DLD1 (cell line): ENCODE measurements around the gene FHIT.
"Not testable (repeated sequence)": the region's sequence is repeated elsewhere in the genome, so short reads cannot be mapped to it uniquely, and the experiment has no call there.

Experiments
- in situ Hi-C: cut with HindIII; loops from 2 replicates; pipeline ENCODE4 v1.10.0; 2017; ENCODE audit warnings: low sequenced_read_pairs

The FHIT gene

DNA sequence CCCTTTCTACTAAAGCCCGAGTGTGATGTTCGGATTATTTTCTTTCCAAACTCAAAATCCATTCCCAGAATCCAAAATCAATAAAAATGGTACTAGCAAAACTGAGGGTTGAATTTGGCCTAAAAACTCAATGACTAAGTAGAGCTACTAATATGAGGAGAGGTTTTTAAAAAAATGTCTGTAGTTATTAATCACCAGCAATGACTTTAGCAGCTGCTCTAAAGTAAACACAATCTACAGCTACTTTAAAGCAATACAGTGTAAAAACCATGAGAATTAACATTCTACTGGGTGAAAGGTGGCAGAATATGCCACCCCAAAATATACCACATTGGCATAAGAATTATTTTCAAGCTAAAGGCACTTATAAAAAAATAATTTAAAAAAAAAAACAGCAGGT is 23.5 kb downstream of the FHIT start:
- in situ Hi-C loops = no loop called here

DNA sequence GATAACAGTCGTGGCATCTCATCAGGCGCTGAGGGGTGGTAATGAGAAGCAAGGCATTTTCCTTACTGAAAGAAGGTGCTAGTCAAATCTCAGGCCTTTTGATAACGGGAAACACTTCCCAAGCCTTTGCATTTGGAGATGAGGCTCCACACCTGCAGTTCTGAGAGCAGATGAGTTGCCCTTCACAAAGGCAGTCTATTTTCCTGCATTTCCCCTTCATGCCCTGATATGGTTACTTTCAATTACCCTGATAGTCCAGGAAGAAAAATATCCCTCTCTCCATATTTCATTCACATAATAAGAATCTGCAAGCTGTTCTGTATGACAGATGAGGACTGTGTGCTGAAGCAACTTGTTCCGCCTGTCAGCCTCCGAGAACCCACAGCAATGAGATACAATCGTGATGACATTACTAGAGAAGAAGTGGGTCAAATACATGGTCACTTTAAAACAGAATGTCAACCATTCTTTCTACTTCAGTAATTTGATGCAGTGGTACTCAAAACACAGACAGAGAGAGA is 25.0 kb downstream of the FHIT start:
- in situ Hi-C loops = no loop called here

DNA sequence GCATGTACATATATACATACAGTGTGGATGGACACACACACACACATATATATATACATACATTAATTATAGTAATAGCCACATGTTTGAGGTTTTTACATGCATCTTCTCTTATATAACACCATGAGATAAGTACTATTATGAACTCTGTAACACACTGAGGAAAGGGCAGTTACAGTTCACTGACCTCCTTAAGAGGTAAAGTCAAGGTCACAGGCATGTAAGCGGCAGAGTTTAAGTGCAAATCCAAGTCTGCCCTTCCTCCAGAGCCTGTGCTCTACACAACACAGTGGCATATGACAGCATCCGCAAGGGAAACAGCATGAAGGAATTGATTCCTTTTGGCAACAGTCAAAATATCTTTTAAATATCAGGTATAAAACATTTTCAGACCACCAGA is 26.4 kb downstream of the FHIT start:
- in situ Hi-C loops = no loop called here

DNA sequence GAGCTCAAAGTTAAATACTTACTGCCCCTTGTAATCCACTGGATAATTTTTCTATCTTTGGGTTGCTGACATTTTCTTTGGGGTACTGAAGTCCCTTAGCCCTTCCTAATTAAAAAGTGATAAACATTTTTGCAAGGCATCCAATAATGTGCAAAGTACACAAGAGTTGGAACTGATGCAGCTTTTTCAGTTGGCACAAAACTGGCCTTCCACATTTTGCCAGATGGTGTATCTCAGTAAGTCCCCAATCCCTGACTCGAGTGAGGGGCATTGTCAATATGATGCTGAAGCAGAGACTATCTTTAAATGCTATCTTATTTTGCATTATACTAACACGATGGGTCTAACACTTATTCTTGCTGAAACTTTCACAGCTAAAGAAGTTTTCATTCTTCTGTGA is 27.8 kb downstream of the FHIT start:
- in situ Hi-C loops = no loop called here

DNA sequence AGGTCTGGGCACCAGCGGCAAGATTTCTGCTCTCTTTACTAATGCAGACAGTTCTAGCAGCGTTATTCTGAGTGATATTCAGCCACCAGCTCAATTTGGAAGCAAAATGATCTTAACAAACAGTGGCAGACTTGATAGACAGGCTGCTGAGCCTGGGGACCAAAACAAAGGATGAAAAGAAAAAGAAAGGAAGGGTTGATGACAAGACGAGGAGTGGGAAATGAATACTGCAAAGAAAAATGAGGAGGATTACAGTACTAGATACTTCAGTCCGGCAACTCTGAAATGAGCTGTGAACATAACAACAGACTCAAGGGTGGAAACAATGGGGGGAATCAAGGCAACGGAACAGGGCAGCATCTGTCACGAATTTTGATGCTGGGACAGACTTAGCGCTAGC is 28.8 kb downstream of the FHIT start:
- in situ Hi-C loops = no loop called here

DNA sequence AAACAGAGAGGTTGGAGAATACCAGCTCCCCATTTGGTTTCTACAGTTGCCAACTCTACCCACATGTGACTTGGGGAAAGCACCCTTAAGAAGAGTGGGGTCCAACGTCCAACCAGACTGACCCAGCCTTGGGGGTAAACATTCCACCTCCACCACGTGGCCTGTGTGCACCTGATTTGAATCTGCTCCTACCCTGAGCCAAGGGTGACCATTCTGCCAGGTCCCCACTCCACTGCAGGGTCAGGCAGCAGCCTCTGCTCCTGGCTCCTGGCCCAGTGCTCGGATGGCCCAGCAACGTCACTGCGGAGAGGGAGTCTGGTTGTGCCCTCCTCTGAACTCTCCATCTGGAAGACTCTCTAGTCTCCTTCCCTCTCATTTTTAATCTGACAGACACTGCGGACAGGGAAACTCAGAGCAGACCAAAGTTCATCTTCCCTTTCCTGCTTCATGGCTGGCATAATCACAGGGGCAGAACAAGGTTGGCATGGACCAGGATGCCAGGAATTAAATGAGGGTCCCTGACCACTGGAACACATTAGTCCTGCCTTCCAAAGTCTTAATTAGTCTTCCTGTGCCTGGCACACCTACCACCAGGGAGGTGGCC is 29.4 kb downstream of the FHIT start:
- in situ Hi-C loops = no loop called here

DNA sequence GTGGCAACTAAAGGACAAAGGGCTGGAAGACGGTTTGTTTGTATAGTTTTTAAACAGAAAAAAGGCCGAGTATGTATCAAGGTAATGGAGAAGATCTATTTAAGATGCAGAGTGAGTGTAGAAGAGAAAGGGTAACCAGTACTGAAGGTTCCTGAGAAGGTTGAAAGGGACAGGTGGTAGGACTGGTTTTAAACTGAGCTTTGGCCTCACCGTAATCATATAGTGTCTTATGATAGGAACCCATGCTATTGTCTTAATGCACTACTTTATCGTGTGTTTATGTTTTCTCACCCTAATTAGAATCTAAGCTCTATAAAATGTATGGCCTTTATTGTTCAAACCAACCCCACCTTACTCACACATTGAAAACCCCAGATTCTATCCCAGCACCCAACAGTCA is 32.7 kb downstream of the FHIT start:
- in situ Hi-C loops = no loop called here

DNA sequence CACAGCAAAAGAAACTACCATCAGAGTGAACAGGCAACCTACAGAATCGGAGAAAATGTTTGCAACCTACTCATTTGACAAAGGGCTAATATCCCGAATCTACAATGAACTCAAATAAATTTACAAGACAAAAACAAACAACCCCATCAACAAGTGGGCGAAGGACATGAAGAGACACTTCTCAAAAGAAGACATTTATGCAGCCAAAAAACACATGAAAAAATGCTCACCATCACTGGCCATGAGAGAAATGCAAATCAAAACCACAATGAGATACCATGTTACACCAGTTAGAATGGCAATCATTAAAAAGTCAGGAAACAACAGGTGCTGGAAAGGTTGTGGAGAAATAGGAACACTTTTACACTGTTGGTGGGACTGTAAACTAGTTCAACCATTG is 35.1 kb downstream of the FHIT start:
- in situ Hi-C loops = not testable (repeated sequence)

DNA sequence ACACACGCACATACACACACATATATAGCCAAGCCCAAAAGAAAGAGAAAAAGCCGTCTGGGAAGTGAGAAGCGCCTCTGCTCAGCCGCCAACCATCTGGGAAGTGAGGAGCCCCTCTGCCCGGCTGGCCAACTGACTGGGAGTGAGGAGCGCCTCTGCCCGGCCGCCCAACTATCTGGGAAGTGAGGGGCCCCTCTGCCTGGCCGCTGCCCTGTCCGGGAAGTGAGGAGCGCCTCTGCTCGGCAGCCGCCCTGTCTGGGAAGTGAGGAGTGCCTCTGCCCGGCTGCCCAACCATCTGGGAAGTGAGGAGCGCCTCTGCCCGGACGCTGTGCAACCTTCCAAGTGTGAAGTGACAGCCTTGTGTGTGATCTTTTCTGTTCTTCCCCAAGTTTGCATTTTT is 49.2 kb downstream of the FHIT start:
- in situ Hi-C loops = no loop called here

DNA sequence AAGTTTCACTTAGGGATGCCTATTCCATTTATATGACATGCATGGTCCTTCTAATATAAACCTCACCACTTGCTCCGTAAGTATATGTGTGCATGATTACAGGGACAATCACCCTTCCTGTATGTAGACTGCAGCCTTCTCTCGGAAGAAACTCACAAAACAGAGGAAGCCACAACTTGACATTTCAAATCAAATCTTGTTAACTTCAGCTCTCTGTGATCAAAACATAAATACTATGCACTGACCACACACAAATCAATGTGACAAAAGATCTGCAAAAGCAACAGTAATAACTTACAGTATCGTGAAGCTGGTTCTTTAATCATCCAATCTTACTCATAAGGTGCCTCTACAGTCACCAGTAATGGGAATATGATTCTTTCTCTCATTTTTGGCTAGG is 50.2 kb downstream of the FHIT start:
- in situ Hi-C loops = no loop called here

DNA sequence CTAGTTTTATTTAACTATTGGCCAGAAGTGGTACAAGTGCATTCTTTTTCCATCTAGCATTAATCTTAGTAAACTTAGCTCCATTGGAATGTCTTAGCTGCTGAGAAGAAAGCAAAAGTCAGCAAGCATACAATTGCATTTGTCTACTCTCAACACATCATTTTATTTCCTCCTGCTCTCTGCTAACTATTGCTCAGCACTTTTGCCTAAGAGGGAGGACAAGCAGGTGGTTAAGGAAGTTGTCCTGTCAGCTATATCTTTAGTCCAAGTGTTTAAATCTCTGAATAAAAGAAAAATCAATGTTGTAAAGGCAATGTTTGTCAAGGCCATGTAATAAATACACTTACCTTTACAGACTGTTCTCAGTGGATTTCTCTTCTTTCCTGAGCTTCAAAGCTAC is 51.0 kb downstream of the FHIT start:
- in situ Hi-C loops = no loop called here

DNA sequence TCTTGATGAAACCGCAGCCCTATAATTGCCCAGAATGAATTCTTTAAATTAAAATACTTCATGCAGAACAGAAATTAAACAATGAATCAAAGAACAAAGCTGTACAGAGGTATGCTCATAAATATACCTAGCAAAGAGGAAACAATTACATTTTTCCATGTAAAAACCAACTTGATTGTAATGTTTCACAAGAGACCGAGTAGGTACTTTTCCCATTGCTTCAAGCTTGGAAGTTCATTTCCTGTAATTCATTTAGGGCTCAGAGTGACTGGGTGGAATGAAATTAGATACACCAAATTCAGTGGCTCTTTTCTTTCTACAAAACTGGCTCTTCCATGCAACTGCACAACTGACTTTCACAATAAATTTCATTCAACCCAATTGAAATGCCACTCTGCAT is 51.4 kb downstream of the FHIT start:
- in situ Hi-C loops = no loop called here

DNA sequence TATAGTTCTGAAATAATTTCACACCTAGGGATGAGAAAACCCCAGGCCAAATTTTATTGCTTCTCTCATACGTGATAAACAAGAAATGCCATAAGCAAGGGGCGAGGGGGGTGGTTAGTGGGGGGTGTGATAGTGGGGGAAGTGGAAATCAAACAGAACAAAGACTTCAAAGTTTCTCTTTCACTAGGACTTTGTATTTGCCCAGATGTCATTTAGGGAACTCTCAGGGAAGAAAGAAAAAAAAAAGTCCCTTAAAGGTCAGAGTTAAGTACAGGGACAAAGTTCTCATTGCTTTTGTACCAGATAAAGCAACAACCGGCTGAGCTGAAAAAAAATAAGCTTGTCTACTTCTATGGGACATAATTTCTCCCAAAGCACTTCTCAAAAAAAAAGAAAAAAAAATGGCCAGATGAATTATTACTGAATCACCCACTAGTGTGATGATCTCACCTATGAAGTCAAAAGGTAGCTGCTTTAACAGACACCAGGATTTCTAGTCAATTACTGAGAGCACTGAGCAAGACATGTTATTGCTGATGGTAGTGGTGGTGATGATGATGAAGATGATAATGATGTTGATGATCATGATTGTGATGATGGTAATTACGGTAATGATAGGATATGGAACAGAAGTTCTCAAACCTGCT is 56.2 kb downstream of the FHIT start:
- in situ Hi-C loops = no loop called here

DNA sequence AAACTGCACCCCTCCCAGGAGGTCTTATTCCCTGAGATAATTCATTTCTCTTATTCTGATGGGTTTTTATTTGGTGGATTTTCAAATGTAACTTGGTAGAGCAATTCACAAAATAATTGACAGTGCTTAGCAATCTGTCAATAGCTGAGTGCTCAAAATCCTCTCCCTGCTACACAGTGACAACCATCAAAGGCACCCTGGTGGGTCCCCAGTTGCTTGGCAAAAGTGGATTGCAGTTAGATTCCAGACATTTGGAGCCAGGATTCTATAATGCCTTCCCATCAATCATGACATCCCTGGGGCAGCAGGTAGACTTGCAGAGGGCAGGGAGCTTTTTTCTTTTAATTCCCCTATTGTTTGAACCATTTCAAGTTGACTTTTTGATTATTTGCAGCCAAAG is 59.0 kb downstream of the FHIT start:
- in situ Hi-C loops = no loop called here

DNA sequence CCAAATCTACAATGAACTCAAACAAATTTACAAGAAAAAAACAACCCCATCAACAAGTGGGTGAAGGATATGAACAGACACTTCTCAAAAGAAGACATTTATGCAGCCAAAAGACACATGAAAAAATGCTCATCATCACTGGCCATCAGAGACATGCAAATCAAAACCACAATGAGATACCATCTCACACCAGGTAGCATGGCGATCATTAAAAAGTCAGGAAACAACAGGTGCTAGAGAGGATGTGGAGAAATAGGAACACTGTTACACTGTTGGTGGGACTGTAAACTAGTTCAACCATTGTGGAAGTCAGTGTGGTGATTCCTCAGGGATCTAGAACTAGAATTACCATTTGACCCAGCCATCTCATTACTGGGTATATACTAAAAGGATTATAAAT is 61.0 kb downstream of the FHIT start:
- in situ Hi-C loops = not testable (repeated sequence)

DNA sequence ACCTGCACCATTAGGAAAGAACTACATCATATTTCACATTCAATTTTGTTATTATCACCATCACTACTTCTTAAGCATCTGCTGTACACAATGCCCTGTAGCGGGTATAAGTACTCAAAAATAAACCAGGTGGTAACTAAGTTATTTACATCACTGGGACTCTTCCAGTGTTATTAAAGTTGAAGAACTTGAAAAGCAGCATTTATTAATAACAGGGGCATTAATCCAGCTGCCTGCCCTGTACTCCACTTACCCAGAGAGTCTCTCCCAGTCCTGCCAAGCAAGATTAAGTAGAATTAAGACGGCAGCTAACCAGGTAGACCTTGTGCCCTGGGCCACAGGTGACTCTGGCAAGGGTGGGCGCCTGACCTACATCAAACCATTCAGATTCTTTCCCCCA is 65.2 kb downstream of the FHIT start:
- in situ Hi-C loops = no loop called here

DNA sequence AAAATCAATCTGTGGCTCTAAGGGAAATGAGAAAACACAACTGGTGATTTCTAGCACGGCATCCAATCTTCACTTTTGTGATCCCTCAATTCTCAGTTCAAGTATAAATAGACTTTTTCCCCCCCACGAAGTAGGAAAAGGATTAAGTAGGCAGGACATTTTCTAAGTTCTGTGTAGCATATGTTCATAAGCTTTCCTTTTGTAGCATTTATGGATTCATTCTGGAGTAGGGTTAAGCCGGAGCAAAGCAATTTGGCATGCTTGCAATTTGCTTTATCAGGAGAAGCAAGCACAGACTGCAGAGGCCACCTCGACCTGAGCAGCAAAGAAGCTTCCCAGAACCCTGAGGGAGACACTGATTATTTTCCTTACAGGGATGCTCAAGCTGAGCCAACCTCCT is 66.3 kb downstream of the FHIT start:
- in situ Hi-C loops = no loop called here

DNA sequence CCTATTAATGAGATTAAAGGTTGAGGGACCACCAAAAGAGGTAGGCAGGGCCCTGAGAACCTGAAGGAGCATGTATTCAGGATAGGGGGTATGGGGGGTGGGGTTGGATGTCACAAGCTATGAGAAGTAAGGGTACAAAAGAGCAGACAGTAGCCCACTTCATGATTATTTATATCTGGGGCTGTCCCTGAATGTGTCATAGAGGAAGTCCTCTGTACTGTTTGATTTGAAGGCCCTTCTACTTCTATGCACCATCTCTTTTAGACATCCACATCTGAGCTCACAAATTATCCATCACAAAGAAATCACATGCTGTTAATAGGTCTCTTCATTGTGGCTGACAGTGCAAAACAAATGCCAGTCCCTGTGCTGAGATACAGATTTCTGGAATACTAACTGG is 68.6 kb downstream of the FHIT start:
- in situ Hi-C loops = no loop called here

DNA sequence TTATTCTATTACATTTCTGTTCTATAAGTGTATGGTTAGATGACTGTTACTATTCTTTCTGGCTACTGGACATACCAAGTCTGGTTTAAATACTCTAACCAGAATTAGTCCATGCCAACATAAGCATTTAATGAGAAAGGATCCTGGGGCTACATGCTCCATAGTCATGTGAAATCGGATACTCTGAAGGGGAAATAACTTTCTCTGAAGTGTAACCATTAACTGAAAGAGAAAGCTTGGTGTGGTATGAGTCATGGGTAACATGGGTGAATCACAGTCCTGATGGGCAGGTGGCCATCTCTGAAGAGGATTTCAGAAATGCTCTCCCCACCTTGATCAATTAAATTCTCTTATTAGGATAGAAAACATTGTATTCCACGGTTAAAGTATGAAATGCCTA is 69.4 kb downstream of the FHIT start:
- in situ Hi-C loops = no loop called here

DNA sequence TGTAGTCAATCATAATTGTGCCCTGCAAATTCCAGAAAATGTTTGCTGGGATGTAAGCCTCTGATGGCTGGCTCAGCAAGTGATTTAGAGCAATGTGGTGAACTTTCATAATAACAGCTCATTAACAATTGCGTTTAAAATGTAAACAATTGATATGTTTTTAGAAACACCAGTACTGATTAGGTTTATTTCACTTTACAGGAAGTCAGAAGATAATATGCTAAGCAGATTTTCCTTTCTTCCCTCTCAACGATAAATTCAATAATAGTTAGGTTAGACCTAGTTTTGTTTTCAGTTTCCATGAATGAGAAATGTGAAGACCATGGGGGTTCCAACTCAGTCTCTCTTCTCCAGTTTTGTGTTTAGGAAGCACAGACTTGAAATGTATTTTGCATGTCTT is 71.0 kb downstream of the FHIT start:
- in situ Hi-C loops = no loop called here

DNA sequence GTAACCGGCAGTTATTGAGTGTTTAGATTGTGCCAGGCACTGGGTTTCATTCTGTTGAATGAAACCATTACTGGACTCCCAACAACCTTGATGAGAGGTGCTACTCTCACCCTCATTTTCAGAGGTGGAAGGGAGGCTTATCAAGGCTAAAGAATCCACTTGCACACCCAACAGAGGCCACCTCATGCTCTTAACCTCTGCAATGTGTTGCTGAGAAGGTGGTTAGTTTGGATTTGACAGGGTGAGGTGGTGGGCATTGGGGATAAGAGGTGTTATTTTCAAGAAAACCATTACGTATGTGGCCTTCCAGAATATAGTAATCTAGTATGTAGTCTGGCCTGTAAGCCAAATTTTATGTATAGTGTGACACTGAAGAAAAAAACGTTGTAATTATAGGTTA is 73.1 kb downstream of the FHIT start:
- in situ Hi-C loops = no loop called here

DNA sequence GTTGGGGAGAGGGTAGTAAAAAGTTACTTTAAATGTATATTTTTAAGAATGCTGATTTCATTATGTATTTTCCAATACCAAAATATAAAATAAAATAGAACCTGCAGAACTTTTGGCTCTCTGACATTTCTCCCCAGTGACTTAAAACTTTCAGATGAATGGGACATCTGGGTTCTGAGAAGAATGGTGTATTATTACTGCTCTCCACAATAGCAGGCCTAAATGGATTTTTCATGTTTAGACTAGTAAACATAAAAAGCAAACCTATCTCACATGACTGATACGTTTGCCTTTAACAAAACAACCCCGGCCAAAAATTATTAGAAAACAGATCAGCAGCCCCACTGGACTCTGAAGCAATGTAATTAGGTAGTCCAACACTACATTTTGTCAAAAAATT is 73.8 kb downstream of the FHIT start:
- in situ Hi-C loops = no loop called here

DNA sequence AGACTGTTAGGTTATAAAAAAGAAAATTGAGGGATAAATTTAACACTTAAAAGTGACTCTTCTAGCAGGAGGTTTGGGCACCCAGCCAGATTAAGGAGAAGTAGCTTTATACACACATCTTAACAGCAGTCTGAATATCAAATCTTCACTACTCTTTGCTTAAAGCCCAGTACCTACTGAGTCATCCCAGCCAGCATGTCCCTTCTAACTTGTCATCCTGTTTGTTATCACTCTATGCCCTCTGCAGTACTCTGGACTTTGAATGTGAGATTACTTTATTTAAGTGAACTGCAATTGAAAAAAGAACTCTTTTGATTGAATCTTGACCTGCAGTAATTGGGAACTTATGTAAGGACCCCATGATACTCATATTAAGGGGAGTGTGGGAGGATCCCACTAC is 77.6 kb downstream of the FHIT start:
- in situ Hi-C loops = no loop called here
